HepG2 (cell line): Measurements from ENCODE around the gene DRC3. TPM values are rescaled to one million over a fixed set of nuclear protein-coding genes. Genes with fewer than 3 reads are reported as not detected.

Source experiments
- ELF3 ChIP-seq: IDR thresholded peaks from 2 replicates; pipeline ENCODE4 v1.6.1; 2016; ENCODE audit warnings: missing genetic modification reagents, missing compliant biosample characterization
- HOXA7 ChIP-seq: sonication (generic); formaldehyde crosslinking; IDR thresholded peaks from 2 replicates; pipeline ENCODE4 v1.8.1; 2022; ENCODE audit warnings: mild to moderate bottlenecking, missing genetic modification reagents, moderate library complexity
- JDP2 ChIP-seq: sonication (generic); formaldehyde crosslinking; IDR thresholded peaks from 2 replicates; pipeline ENCODE4 v1.8.1; 2022; ENCODE audit warnings: missing genetic modification reagents, borderline replicate concordance
- KAT8 ChIP-seq: IDR thresholded peaks from 2 replicates; pipeline ENCODE4 v1.6.1; 2016; ENCODE audit warnings: missing genetic modification reagents, missing compliant biosample characterization
- KDM5A ChIP-seq: fragments of 200-600 bp; sonication (generic); IDR thresholded peaks from 2 replicates; pipeline ENCODE4 v1.7.0; 2018; ENCODE audit warnings: antibody characterized with exemption, mild to moderate bottlenecking, low read length, borderline replicate concordance
- NCOR1 ChIP-seq: fragments of 200-600 bp; sonication (generic); IDR thresholded peaks from 2 replicates; pipeline ENCODE4 v1.7.0; 2017; ENCODE audit warnings: antibody characterized with exemption, low read length, borderline replicate concordance
- POLR2G ChIP-seq: fragments of 200-400 bp; formaldehyde crosslinking; IDR thresholded peaks from 2 replicates; pipeline ENCODE4 v1.6.1; 2018; ENCODE audit warnings: mild to moderate bottlenecking, low read depth, low read length, moderate library complexity
- SIX1 ChIP-seq: sonication (generic); formaldehyde crosslinking; IDR thresholded peaks from 2 replicates; pipeline ENCODE4 v1.4.0; 2020; ENCODE audit warnings: missing genetic modification reagents, borderline replicate concordance
- SMYD3 ChIP-seq: sonication (generic); formaldehyde crosslinking; IDR thresholded peaks from 2 replicates; pipeline ENCODE4 v1.8.1; 2023; ENCODE audit warnings: mild to moderate bottlenecking, missing genetic modification reagents
- STAG1 ChIP-seq: sonication (generic); formaldehyde crosslinking; IDR thresholded peaks from 2 replicates; pipeline ENCODE4 v1.4.0; 2020; ENCODE audit warnings: missing genetic modification reagents
- TBP ChIP-seq: sonication (generic); formaldehyde crosslinking; IDR thresholded peaks from 2 replicates; pipeline ENCODE4 v1.5.0; 2020; ENCODE audit warnings: missing genetic modification reagents
- ZFAT ChIP-seq: sonication (generic); formaldehyde crosslinking; conservative IDR thresholded peaks from 2 replicates; pipeline ENCODE4 v1.8.1; 2023; ENCODE audit warnings: missing genetic modification reagents, inconsistent platforms
- ZNF180 ChIP-seq: sonication (generic); formaldehyde crosslinking; IDR thresholded peaks from 2 replicates; pipeline ENCODE4 v1.4.0; 2020; ENCODE audit warnings: low read depth, missing genetic modification reagents, borderline replicate concordance
- ZNF24 ChIP-seq: fragments of 450-650 bp; IDR thresholded peaks from 2 replicates; pipeline ENCODE4 v1.6.1; 2017; ENCODE audit warnings: antibody characterized with exemption, mild to moderate bottlenecking
- ZNF264 ChIP-seq: sonication (generic); formaldehyde crosslinking; IDR thresholded peaks from 2 replicates; pipeline ENCODE4 v1.4.0; 2020; ENCODE audit warnings: missing genetic modification reagents
- ZNF430 ChIP-seq: sonication (generic); formaldehyde crosslinking; IDR thresholded peaks from 2 replicates; pipeline ENCODE4 v1.9.0; 2021; ENCODE audit warnings: mild to moderate bottlenecking, missing genetic modification reagents
- ZNF496 ChIP-seq: sonication (generic); formaldehyde crosslinking; IDR thresholded peaks from 2 replicates; pipeline ENCODE4 v1.8.1; 2023; ENCODE audit warnings: mild to moderate bottlenecking, moderate library complexity, missing genetic modification reagents; ENCODE audit not compliant: insufficient replicate concordance
- ZNF503 ChIP-seq: sonication (generic); formaldehyde crosslinking; IDR thresholded peaks from 2 replicates; pipeline ENCODE4 v1.4.0; 2020; ENCODE audit warnings: missing genetic modification reagents
- ZNF546 ChIP-seq: sonication (generic); formaldehyde crosslinking; conservative IDR thresholded peaks from 2 replicates; pipeline ENCODE4 v1.8.1; 2023; ENCODE audit warnings: mild to moderate bottlenecking, missing genetic modification reagents
- ZNF570 ChIP-seq: sonication (generic); formaldehyde crosslinking; IDR thresholded peaks from 2 replicates; pipeline ENCODE4 v1.4.0; 2020; ENCODE audit warnings: mild to moderate bottlenecking, missing genetic modification reagents, borderline replicate concordance
- ZNF720 ChIP-seq: sonication (generic); formaldehyde crosslinking; IDR thresholded peaks from 2 replicates; pipeline ENCODE4 v1.4.0; 2020; ENCODE audit warnings: missing genetic modification reagents
- polyA plus RNA-seq, 8 experiments: library from polyadenylated mRNA; depleted of rRNA in 3 of 8; stranded (reverse) in 7 of 8; unstranded in 1 of 8; fragments of >200 nt; fragmentation: Illumina TruSeq in 4 of 8; extraction: Trizol in 4 of 8; gene quantifications; 2 replicates each; pipeline versions ENCODE4 v1.2.1 to v1.2.3, GENCODE V29; 2011 to 2016; ENCODE audit warnings: low read depth in 4 of 8, missing spikeins in 1 of 8, mixed read lengths in 1 of 8; ENCODE audit not compliant: insufficient read depth in 1 of 8
- total RNA-seq, 5 experiments: library from RNA; depleted of rRNA; stranded (reverse); fragments of >200 nt; fragmentation: Illumina TruSeq; extraction: Trizol; gene quantifications; 2 replicates each; pipeline ENCODE4 v1.2.3, GENCODE V29; 2016; ENCODE audit warnings: low read depth in 1 of 5
- TF ChIP-seq, protein P1 (sequence below): sonication (generic); formaldehyde crosslinking; IDR thresholded peaks from 2 replicates; pipeline ENCODE4 v1.5.0; 2020; ENCODE audit warnings: missing genetic modification reagents
- TF ChIP-seq, protein P2 (sequence below): IDR thresholded peaks from 2 replicates; pipeline ENCODE4 v1.4.0; 2020; ENCODE audit warnings: mild to moderate bottlenecking, missing genetic modification reagents

The DRC3 gene
- total and polyA plus RNA-seq, 2 of the 13 experiments (the other 11 are each of a cell fraction or from before 2014, with no cell fraction given): 0.53 to 0.87 TPM

- 0 out of 2 replicates have a peak, but pooled peaks have one; percentile 37 for TF ChIP-seq TBP (CRISPR knock-in tag)
- peak; percentile 86 for TF ChIP-seq KDM5A
- no peak; the same call in 1 of the 2 replicates for TF ChIP-seq ZNF430
- no peak for TF ChIP-seq HOXA7
- TF ChIP-seq ZNF546 (CRISPR knock-in tag): 0 out of 2 replicates have a peak, but pooled peaks have one; percentile 7
- peak; percentile 57; the same call in 1 of the 2 replicates for TF ChIP-seq ZNF503 (CRISPR knock-in tag)
- no peak for TF ChIP-seq SMYD3 (CRISPR knock-in tag)
- TF ChIP-seq ZNF720 (CRISPR knock-in tag): no peak
- TF ChIP-seq, protein P1, sequence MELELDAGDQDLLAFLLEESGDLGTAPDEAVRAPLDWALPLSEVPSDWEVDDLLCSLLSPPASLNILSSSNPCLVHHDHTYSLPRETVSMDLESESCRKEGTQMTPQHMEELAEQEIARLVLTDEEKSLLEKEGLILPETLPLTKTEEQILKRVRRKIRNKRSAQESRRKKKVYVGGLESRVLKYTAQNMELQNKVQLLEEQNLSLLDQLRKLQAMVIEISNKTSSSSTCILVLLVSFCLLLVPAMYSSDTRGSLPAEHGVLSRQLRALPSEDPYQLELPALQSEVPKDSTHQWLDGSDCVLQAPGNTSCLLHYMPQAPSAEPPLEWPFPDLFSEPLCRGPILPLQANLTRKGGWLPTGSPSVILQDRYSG (CRISPR knock-in tag): no peak
- TF ChIP-seq JDP2: no peak
- no peak for TF ChIP-seq ZNF24
- TF ChIP-seq ZNF570: no peak
- TF ChIP-seq ZNF496: no peak
- peak; percentile 4; the same call in 1 of the 2 replicates for TF ChIP-seq STAG1 (CRISPR knock-in tag)
- TF ChIP-seq ZNF264 (CRISPR knock-in tag): no peak; the same call in 1 of the 2 replicates
- TF ChIP-seq, protein P2, sequence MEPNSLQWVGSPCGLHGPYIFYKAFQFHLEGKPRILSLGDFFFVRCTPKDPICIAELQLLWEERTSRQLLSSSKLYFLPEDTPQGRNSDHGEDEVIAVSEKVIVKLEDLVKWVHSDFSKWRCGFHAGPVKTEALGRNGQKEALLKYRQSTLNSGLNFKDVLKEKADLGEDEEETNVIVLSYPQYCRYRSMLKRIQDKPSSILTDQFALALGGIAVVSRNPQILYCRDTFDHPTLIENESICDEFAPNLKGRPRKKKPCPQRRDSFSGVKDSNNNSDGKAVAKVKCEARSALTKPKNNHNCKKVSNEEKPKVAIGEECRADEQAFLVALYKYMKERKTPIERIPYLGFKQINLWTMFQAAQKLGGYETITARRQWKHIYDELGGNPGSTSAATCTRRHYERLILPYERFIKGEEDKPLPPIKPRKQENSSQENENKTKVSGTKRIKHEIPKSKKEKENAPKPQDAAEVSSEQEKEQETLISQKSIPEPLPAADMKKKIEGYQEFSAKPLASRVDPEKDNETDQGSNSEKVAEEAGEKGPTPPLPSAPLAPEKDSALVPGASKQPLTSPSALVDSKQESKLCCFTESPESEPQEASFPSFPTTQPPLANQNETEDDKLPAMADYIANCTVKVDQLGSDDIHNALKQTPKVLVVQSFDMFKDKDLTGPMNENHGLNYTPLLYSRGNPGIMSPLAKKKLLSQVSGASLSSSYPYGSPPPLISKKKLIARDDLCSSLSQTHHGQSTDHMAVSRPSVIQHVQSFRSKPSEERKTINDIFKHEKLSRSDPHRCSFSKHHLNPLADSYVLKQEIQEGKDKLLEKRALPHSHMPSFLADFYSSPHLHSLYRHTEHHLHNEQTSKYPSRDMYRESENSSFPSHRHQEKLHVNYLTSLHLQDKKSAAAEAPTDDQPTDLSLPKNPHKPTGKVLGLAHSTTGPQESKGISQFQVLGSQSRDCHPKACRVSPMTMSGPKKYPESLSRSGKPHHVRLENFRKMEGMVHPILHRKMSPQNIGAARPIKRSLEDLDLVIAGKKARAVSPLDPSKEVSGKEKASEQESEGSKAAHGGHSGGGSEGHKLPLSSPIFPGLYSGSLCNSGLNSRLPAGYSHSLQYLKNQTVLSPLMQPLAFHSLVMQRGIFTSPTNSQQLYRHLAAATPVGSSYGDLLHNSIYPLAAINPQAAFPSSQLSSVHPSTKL (CRISPR knock-in tag): peak; percentile 44; the same call in 1 of the 2 replicates
- TF ChIP-seq KAT8: peak; percentile 94
- peak; percentile 68; the same call in 1 of the 2 replicates for TF ChIP-seq ELF3
- no peak for TF ChIP-seq SIX1
- TF ChIP-seq POLR2G: peak; percentile 68
- TF ChIP-seq NCOR1: peak; percentile 42; the same call in 1 of the 2 replicates
- TF ChIP-seq ZFAT (CRISPR knock-in tag): no peak
- TF ChIP-seq ZNF180 (CRISPR knock-in tag): no peak
Observed at GRCh38 chr17:18038861-18039534, 66.3 kb downstream of the DRC3 start, which contains the start of the genes ATPAF2 and GID4 (continued).
